ENCODE results near the gene OTUB1.
"Not testable (repeated sequence)": the region's sequence is repeated elsewhere in the genome, so short reads cannot be mapped to it uniquely, and the experiment has no call there.

The OTUB1 gene

DNA sequence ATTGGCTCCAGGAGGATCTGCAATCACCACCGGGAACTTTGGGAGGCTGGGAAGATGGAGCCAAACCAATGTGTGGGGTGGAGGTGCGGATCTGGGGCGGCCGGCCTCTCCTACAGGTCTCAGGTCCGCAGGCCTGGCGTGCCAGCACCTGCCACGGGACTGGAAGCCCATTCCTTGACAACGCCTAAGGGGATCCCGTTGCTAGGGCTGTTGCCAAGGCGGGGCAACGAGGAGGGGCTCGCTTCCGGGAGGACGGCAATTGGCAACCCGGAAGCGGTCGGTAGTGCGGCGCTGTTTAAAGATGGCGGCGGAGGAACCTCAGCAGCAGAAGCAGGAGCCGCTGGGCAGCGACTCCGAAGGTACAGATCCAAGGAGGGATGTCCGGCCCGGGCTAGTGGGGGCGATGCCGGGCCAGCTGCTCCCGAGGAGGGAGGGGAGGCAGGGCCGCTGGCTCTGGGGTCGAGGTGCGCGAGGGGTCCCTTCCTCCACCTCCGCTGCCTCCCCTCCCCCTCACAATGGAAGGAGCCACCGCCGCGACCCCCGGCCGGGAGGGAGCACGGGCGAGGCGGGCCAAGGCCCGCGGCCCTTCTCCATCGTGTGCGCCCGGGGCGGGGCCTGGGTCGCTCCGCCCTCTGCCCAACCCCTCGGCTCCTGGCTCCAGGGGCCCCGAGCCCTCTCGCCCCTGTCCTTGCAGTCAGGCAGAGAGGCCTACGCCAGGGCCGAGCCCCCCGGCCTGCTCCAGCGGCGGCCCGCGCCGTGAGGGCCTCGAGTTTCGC, at the start of gene OTUB1:
Gene OTUB1, plus strand, starts transcription at position 283 of the 776 bp plus-strand sequence. Its CDS starts 19 bp downstream, at position 302.
- peak; percentile 79 to 84 for DNase-seq (ENCODE audit: low read depth in 2 of 2)

DNA sequence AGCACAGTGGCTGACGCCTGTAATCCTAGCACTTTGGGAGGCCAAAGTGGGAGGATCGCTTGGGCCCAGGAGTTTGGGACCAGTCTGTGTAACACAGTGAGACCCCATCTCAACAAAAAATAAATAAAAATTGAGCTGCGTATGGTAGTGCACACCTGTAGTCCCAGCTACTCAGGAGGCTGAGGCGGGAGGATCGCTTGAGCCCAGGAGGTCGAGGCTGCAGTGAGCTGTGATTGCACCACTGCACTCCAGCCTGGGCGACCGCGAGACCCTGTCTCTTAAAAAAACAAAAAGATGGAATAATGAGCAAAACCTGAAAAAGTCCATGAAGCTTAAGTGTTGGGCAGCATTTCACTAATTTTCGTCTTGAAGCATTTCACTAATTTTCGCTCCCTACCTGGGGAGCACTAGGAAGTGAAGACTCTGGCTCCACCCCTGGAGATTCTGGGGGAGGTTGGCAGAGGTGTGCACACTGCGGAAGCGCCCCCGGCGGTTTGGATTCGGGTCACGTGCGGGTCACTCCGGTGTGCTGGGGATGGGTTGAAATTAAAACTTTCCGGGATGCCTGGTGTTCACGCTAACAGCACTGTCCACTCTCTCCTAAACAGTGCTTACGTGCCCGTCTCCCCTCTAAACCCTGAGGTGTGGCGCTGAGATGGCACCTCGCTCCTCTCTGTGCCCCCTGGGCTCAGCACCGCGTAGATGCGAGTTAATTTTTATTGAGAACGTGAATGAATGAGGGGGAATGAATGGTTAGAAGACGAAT, 48.3 kb upstream of the OTUB1 start:
- no peak for DNase-seq (ENCODE audit: low read depth in 2 of 2)

GRCh38 chr11:63938479-63939396, 47.5 kb upstream of the OTUB1 start, which contains the start of gene NAA40:
NAA40 (plus strand) TSS chr11:63939002; CDS start chr11:63939097, 95 bp downstream.
- peak; percentile 88 to 90 for DNase-seq (ENCODE audit: low read depth in 2 of 2)

DNA sequence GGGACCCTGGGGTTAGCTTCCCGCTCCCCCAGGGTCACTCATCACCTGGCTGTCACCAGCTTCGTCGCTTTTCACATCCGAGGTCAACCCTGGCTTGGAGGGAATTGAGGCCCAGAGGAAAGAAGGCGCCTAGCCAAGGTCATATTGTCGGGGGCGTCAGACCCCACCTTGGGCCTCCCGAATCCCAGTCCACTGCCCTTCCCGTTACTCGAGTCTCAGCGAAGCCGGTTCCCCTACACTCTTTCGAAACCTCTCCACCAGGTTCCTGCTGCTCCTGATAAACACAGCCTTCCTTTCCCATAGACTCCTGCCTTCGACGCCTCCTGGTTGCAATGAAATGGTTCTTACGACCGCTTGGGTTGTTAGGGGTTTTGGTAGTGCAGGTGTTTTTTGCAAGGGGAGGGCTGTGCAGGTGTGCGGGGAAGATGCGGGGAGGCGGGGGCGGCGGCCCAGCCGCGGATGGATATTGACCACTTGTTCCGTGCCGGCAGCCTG, 46.8 kb upstream of the OTUB1 start:
- no peak for DNase-seq (ENCODE audit: low read depth in 2 of 2)

DNA sequence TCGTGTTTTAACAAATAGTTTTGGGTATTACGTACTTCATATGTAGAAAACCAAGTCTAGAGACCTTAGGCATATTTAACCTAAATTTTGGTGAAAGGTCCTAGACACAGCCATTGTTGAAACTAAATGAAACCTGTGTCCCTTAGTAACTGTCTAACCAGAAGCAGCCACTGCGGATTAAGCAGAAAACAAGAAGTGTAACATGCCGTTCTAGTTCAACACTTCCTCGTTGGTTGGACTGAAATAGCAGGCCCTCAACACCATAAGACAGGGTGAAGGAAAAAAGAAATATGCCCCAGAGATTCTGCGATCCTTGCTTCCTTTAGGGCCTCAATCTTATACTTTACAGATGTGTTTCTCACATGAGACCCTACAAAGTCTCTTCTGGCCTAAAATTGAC, 45.5 kb upstream of the OTUB1 start:
- DNase-seq (ENCODE audit: low read depth in 2 of 2): no peak

DNA sequence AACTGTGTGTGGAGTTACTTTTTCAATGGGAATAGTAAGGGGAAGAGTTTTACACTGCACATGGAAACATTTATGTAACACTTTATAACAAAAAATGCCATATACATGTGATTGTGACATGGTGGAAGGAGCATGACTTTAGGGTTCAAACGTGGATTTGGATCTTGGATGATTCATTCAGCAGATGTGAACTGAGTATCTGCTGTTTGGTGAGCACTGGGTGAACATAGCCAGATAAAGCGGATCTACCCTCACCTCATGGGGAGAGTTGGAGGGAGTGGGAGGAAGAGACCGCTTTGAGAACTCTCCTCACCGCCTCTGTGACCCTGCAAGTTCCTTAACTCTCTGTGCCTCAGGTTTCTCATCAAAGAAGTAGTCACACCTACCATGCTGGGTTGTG, 44.3 kb upstream of the OTUB1 start:
- no peak for DNase-seq (ENCODE audit: low read depth in 2 of 2)

DNA sequence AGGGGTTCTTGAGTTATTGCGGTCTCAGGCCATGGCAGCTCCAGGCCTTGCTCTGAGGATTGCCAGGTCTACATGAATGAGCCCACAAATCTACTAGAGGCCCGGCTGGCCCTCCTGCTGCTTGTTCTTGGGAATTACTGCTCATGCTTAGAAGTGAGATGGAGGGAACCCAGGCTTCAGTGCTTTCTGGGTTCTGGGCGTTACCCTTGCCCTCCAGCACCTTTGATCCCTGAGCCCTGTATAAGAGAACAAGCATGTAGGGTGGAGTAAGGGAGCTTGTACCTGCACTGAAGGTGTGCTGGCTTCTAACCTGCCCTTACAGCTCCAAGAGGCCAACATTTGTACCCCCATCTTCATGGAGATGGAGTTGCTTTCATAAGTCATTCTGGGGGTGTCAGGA, 43.4 kb upstream of the OTUB1 start:
- DNase-seq (ENCODE audit: low read depth in 2 of 2): no peak

DNA sequence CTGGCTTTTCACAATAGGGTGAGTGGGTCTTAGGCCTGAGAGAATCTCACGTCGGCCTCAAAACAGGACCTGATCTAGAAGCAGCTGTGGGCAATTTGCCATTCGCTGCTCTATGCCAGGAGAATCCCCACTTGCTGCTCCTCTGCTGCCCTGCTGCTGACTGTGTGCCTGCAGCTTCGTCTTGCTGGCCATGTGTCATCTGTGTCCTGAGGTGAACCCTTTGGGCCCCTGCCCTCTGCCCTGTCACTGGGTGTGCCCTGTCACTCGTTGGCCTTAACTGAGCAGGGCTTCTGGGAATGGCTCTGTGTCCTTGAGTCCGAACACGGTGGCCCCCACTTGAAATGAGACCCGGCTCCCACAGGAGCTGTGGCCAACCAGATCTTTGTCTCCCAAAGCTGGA, 41.3 kb upstream of the OTUB1 start:
- no peak for DNase-seq (ENCODE audit: low read depth in 2 of 2)

DNA sequence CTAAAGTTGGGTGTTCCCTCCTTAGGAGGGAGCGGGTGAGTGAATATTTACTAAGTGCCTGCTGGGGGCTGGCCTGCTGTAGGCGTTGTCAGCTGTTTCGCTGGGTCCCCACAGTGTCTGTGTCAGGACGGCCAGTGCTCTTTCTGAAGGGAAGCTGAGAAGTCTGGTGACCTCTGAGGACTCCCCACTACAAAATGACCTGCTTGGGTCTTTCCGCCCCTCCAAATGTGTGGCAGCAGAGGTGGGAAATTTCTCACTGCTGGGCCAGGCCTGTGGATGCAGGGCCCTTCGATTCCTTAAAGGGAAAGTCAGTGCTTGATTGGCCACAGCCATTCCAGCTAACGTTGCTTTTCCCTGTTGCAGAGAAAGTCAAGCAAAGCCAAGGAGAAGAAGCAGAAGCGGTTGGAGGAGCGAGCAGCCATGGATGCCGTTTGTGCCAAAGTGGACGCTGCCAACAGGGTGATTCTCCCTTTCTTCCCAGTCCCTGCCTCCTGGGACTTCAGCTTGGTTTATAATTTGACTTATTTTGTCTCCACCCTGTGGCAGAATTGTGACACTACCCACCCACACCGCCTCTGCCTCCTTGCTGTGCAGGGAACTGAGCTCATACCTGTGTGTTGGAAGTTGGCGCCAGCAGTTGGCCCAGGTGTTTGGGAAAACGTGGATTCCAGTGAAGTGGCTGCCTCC, 40.6 kb upstream of the OTUB1 start:
- DNase-seq (ENCODE audit: low read depth in 2 of 2): peak; percentile 13 to 43

GRCh38 chr11:63951779-63952536, 34.3 kb upstream of the OTUB1 start:
- no peak for DNase-seq (ENCODE audit: low read depth in 2 of 2)

- DNase-seq (ENCODE audit: low read depth in 2 of 2): no peak
Measured at GRCh38 chr11:63952570-63952969, 33.7 kb upstream of the OTUB1 start.

GRCh38 chr11:63958008-63958407, 28.2 kb upstream of the OTUB1 start:
- no peak for DNase-seq (ENCODE audit: low read depth in 2 of 2)

DNA sequence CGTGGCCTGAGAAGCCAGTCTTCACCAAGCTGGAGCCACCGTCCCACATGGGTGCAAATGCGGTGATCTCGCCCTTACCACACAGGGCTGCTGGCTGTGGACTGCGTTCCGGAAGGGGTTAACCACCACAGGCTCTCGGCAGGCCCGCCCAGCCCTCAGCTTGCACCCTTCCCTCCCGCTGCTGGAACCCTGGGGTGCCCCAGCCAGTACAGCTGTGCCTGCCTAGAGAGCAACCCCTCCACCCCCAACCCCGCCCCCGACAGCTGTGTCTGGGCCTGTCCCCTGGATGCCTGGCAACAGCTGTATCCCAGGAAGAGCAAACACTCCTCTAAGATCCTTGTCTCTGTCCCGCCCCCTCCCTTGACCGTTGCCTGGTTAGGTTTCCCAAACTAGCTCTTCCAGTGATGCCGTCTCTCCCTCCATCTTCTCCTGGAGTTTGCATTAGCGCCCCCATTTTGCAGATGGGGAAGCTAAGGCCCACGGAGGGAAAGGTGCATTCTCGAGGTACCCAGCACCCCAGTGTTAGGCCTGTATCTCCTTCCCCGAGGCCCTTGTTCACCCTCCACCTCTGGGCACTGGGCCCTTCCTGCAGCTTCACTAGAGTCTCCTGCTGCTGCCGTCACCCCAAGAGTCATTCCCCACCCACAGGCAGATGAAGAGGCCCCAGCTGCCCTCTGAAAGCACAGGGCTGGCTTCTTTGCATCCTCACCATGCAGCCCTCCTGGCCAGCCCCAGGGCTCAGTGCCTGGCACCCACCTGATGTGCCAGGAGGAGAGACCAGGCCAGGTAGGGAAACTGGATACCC, 24.4 kb upstream of the OTUB1 start:
- no peak for DNase-seq (ENCODE audit: low read depth in 2 of 2)

DNA sequence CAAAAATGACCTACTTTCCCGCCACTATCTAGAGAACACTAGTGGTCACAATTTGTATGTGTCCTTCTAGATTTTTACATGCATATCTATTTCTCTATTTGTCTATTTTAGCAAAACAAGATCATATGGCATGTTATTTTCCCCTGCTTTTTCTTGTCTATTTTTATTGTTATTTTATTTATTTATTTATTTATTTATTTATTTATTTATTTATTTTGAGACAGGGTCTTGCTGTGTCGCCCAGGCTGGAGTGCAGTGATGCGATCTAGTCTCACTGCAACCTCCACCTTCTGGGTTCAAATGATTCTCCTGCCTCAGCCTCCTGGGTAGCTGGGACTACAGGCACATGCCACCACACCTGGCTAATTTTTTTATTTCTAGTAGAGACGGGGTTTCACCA, 22.3 kb upstream of the OTUB1 start:
- not testable (repeated sequence) for DNase-seq (ENCODE audit: low read depth in 2 of 2)

- DNase-seq (ENCODE audit: low read depth in 2 of 2): no peak
Measured at GRCh38 chr11:63966444-63966843, 19.8 kb upstream of the OTUB1 start.

GRCh38 chr11:63969461-63969860, 16.8 kb upstream of the OTUB1 start:
- DNase-seq (ENCODE audit: low read depth in 2 of 2): no peak

- no peak for DNase-seq (ENCODE audit: low read depth in 2 of 2)
Measured at GRCh38 chr11:63970902-63971301, 15.3 kb upstream of the OTUB1 start.

DNA sequence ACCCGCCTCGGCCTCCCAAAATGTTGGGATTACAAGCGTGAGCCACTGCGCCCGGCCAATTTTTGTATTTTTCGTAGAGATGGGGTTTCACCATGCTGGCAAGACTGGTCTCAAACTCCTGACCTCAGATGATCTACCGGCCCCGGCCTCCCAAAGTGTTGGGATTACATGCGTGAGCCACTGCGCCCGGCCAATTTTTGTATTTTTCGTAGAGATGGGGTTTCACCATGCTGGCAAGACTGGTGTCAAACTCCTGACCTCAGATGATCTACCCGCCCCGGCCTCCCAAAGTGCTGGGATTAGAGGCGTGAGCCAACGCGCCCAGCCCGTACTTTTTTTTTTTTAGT, 12.4 kb upstream of the OTUB1 start:
- DNase-seq (ENCODE audit: low read depth in 2 of 2): not testable (repeated sequence)

GRCh38 chr11:63974259-63975143, 11.7 kb upstream of the OTUB1 start, which contains the start of gene COX8A:
COX8A (plus strand) TSS chr11:63974620; CDS start chr11:63974681, 61 bp downstream.
- DNase-seq (ENCODE audit: low read depth in 2 of 2): peak; percentile 88 to 90
